NCI-H187 (cell line): ENCODE results near the gene DCTPP1.
A peak's percentile ranks its signal among the peaks of the same experiment; 100 is the strongest.

Experiments used
- DNase-seq, 2 experiments: peaks; one replicate each; lab custom pipeline; 2025; lab: John Stamatoyannopoulos, UW

DCTPP1 gene

DNA sequence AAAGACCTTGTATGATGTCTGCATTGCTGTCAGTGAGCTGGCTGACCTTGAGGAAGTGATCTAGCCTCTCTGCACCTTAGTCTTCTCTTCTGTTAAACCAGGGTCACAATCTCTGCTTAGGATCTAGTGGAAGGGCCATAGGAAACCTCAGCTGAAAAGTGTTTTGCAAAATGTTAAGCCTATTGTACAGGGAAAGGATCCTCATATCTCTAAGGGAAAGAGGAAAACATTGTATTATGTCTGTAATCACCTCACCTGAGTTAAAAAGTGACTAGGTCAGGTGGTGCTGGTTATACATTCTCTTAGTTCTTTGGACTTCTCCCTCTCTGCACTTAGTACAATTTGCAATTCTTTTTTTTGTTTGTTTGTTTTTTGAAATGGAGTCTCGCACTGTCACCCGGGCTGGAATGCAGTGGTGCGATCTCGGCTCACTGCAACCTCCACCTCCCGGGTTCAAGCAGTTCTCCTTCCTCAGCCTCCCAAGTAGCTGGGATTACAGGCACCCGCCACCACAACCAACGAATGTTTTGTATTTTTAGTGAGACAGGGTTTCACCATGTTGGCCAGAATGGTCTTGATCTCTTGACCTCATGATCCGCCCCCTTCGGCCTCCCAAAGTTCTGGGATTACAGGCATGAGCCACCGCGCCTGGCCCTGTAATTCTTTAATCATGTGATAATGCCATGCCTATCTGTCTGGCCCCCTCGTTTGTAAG is 17.8 kb upstream of the DCTPP1 start:
- no peak for DNase-seq

DNA sequence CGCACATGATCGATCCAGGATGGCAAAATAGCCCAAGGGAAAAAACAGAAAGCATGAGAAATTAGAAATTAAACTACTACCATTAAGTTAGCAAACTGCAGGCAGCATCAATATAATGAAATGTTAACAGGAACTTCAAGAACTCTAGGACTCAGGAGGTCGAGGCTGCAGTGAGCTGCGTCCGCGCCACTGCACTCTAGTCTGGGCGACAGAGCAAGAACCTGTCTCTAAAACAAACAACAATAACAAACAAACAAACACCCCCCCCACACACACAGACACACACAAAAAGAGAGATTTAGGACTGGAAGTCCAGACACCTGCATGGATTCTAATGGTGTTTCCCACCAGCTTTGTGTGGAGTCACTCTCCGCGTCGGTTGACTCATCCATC is 16.4 kb upstream of the DCTPP1 start:
- DNase-seq: no peak

GRCh38 chr16:30445408-30446202 is 15.8 kb upstream of the DCTPP1 start, which contains the start of gene SEPHS2:
TSS of gene SEPHS2 (minus strand) at chr16:30445874. CDS start at chr16:30445727, 147 bp downstream.
- DNase-seq: peak; percentile 81 to 82

DNA sequence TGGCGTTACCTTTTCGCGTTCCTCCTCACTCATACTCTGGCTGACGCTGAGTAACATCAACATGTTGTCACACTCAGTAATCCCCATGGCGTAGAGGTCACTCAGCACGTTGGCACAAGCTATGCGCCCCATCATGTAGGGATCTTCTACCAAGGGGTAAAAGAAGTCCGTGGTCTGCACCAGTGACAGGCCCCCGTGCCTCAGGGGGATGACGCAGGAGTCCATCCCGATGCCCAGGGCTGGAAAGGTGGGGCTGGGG is 15.2 kb upstream of the DCTPP1 start:
- DNase-seq: no peak

GRCh38 chr16:30444231-30445148 is 14.7 kb upstream of the DCTPP1 start:
- DNase-seq: no peak

GRCh38 chr16:30443631-30444030 is 13.8 kb upstream of the DCTPP1 start:
- DNase-seq: no peak

DNA sequence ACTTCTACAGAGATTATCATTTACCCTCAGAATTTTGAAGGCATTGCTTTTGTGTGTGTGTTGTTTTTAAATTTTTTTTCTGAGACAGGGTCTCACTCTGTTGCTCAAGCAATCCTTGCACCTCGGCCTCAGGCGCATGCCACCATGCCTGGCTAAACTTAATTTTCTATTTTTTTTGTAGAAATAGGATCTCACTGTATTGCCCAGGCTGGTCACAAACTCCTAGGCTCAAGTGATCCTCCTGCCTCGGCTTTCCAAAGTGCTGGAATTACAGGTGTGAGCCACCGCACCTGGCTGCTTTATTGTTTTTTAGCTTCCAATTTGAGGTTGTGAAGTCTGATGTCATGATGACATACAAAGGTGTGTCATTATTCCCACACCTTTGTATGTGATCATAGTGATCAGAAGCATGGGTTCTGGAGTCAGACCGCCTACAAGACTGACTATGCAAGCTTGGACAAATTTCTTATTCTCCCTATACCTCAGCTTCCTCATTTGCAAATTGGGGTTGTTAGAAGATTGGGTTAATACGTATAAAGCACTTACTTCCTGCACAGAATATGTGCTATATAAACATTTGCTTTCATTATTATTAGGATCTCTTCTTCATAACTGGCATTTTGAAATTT is 10.0 kb upstream of the DCTPP1 start:
- no peak for DNase-seq

DNA sequence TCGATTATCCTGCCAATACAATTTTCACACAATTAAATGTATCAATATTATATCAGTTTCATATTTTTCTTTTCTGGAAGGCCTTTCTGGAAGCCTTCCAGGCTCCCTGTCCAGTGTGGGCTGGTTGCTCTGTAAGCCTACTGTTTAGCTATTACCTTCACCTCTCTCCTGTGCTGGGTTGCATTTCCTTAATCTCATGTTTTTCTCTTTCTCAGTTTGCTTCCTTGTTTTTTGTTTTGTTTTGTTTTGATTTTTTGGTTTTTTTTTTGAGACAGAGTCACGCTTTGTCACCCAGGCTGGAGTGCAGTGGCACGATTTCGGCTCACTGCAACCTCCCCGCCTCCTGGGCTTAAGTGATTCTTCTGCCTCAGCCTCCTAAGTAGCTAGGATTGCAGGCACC is 9.0 kb upstream of the DCTPP1 start:
- DNase-seq: no peak

DNA sequence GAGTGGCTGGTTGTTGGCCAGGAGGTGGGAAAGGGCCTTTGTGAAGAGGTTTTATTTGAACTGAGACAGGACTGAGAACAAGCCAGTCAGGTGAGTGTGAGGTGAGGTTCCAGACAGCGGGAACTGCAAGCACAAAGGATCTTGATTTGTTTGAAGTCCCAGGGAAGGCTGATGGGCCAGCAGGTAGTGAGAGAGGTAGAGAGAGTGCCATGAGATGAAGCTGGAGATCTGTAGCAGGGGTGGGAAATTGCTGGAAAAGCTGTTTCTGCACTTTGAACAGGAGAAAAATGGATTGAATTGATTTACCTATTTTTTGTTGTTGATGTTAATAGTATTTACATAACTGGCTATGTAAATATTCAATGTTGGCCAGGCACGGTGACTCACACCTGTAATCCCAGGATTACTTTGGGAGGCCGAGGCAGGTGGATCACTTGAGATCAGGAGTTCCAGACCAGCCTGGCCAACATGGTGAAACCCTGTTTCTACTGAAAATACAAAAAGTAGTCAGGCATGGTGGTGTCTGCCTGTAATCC is 7.7 kb upstream of the DCTPP1 start:
- peak in 1 of 2 experiments; percentile 6 for DNase-seq

DNA sequence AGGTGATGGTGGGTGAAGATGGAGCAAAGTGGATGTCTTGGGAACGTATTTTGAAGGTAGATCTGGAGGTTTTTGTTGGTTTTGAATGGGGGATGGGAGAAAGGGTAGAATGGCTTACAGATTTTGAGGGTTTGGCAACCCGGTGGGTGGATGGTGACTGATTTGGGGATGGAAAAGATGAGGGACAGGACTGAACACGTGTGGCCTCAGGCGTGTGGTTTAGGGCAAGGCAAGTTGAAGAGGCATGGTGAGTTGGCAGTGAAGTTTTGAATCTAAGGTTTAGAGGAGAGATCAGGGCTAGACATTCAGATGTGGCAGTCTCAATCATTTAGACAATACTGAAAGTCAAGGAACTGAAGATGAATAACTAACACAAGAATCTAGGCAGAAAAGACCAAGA is 5.0 kb upstream of the DCTPP1 start:
- no peak for DNase-seq

- no peak for DNase-seq
Measured at GRCh38 chr16:30430428-30430970, 669 bp upstream of the DCTPP1 start.

DNA sequence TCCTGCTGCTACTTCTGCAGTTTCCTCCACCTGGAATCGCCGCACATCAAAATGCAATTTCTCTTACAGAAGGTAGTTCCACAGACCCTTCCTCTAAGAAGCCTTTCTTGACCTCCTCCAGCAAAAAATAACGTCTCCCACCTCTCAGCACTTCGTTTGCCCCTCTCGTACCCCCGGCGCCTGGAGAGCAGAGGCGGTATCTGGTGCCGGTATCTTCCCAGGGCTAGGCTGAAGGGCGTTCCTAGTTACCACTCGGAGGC is 482 bp downstream of the DCTPP1 start:
- DNase-seq: no peak

GRCh38 chr16:30428055-30428454 is 1.8 kb downstream of the DCTPP1 start:
- DNase-seq: no peak

- DNase-seq: no peak
Measured at GRCh38 chr16:30421010-30421409, 8.8 kb downstream of the DCTPP1 start.

GRCh38 chr16:30418350-30419181 is 11.3 kb downstream of the DCTPP1 start:
- no peak for DNase-seq

DNA sequence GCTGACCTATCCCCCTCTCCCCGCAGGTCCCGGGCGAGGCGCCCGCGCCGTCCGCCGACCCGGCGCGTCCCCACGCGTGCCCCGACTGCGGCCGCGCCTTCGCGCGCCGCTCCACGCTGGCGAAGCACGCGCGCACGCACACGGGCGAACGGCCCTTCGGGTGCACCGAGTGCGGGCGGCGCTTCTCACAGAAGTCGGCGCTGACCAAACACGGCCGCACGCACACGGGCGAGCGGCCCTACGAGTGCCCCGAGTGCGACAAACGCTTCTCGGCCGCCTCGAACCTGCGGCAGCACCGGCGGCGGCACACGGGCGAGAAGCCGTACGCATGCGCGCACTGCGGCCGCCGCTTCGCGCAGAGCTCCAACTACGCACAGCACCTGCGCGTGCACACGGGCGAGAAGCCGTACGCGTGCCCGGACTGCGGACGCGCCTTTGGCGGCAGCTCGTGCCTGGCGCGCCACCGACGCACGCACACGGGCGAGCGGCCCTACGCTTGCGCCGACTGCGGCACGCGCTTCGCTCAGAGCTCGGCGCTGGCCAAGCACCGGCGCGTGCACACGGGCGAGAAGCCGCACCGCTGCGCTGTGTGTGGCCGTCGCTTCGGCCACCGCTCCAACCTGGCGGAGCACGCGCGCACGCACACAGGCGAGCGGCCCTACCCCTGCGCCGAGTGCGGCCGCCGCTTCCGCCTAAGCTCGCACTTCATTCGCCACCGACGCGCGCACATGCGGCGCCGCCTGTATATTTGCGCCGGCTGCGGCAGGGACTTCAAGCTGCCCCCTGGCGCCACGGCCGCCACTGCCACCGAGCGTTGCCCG is 12.1 kb downstream of the DCTPP1 start:
- DNase-seq: peak; percentile 66 to 79

DNA sequence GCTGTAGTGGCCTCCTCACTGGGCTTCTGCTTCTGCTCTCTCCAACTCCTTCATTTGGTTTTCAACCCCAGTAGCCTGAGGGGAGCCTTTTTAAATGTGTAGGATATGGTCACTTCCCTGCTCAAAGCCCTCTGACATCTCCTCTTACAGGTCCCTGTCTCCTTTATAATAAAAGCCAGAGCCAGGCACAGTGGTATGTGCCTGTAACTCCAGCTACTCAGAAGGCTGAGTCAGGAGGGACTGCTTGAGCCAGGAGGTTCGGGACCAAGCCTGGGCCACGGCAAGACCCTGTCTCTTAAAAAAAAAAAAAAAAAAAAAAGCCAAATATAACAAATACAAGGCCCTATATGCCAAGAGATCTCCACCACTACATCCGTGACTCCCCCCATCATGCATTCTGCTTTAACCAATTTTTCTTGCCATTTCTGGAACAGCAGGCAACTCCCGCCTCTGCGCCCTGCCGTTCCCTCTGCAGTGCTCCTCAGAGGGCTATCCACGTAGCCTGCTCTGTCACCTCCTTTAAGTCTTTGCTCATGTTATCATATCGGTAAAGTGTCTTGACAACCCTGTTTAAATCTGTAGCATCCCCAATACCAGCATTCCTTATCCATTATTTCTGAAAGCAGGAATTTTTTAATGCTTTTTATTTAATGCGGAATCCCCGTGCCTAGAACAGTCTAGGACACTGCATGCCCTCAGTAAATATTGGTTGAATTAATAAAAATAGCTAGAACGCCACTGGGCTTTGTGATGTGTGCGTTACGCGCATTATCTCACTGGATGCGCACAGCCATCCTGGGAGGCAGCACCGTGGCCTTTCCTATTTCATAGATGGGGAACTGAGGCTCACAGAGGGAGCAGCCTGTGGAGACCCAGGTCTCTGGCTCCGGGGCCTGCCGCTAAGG is 13.0 kb downstream of the DCTPP1 start:
- no peak for DNase-seq

GRCh38 chr16:30416047-30416603 is 13.7 kb downstream of the DCTPP1 start:
- DNase-seq: no peak

GRCh38 chr16:30414159-30414558 is 15.7 kb downstream of the DCTPP1 start:
- no peak for DNase-seq
